Type B pancreatic cell (in vitro differentiated cells): ENCODE results near the gene TENM4. TPM values are rescaled to one million over a fixed set of nuclear protein-coding genes. Genes with fewer than 3 reads are reported as not detected.
A peak's percentile ranks its signal among the peaks of the same experiment; 100 is the strongest.

Source experiments
- DNase-seq: peaks from one replicate; pipeline ENCODE4 v3.0.0; 2021; ENCODE audit warnings: mixed read lengths; ENCODE audit not compliant: unreplicated experiment; ENCODE audit errors: extremely low spot score
- H3K27ac Mint-ChIP-seq: 2 replicates; pipeline ENCODE4 v1.8.0; 2021; ENCODE audit warnings: mild to moderate bottlenecking, mixed read lengths
- H3K27me3 Mint-ChIP-seq: 2 replicates; pipeline ENCODE4 v1.8.0; 2021; ENCODE audit warnings: mixed read lengths
- H3K36me3 Mint-ChIP-seq: 2 replicates; pipeline ENCODE4 v1.8.0; 2021; ENCODE audit warnings: mixed read lengths
- H3K4me1 Mint-ChIP-seq: one replicate; pipeline ENCODE4 v1.8.0; 2021; ENCODE audit warnings: mixed read lengths; ENCODE audit not compliant: unreplicated experiment
- H3K4me3 Mint-ChIP-seq: 2 replicates; pipeline ENCODE4 v1.8.0; 2021; ENCODE audit warnings: mild to moderate bottlenecking, mixed read lengths
- H3K9me3 Mint-ChIP-seq: 2 replicates; pipeline ENCODE4 v1.8.0; 2021; ENCODE audit warnings: mixed read lengths
- CTCF ChIP-seq: fragments of 200-600 bp; sonication (generic); conservative IDR thresholded peaks from 2 replicates; pipeline ENCODE4 v1.5.0; 2021; ENCODE audit warnings: antibody characterized with exemption, mild to moderate bottlenecking
- total RNA-seq: library from RNA; stranded (reverse); gene quantifications from 2 replicates; pipeline ENCODE4 v1.2.1, GENCODE V29; 2021; ENCODE audit warnings: low replicate concordance

Gene TENM4
- total RNA-seq, 1 donor from 2014 or later, result 156 TPM

GRCh38 chr11:79165908-79166307 lies 274.9 kb downstream of the TENM4 start:
- Mint-ChIP-seq H3K27ac (peak overlapping the region; percentile 76), H3K4me1 (peaks cover 18% of the 10 kb centered on the region), H3K9me3 (peaks cover 6% of the 10 kb centered on the region), H3K36me3 (peaks cover 10% of the 10 kb centered on the region), H3K27me3 (no peaks in the 10 kb centered on the region), H3K4me3 (peak overlapping the region; percentile 11)
- DNase-seq, result no peak
- no peak for TF ChIP-seq CTCF

GRCh38 chr11:79160791-79161403 lies 279.9 kb downstream of the TENM4 start:
- H3K27ac Mint-ChIP-seq, result no peak overlapping the region
- H3K27me3 Mint-ChIP-seq, result no peaks in the 10 kb centered on the region
- H3K4me1 Mint-ChIP-seq, result peaks cover 7% of the 10 kb centered on the region
- peaks cover 6% of the 10 kb centered on the region for H3K9me3 Mint-ChIP-seq
- no peak overlapping the region for H3K4me3 Mint-ChIP-seq
- DNase-seq, result no peak
- TF ChIP-seq CTCF, result peak; percentile 67
- peaks cover 14% of the 10 kb centered on the region for H3K36me3 Mint-ChIP-seq

- Mint-ChIP-seq H3K4me1 (peaks cover 7% of the 10 kb centered on the region), H3K36me3 (peaks cover 3% of the 10 kb centered on the region)
Observed at GRCh38 chr11:79159657-79160450, 281.0 kb downstream of the TENM4 start.

GRCh38 chr11:79157738-79158137 lies 283.1 kb downstream of the TENM4 start:
- Mint-ChIP-seq H3K27ac (no peak overlapping the region), H3K27me3 (no peaks in the 10 kb centered on the region), H3K4me1 (peaks cover 7% of the 10 kb centered on the region), H3K4me3 (no peak overlapping the region), H3K9me3 (no peaks in the 10 kb centered on the region), H3K36me3 (peaks cover 9% of the 10 kb centered on the region)
- no peak for TF ChIP-seq CTCF
- no peak for DNase-seq

More at GRCh38 chr11:79159657-79160450, 281.0 kb downstream of the TENM4 start:
- Mint-ChIP-seq H3K27ac (no peak overlapping the region), H3K4me3 (no peak overlapping the region), H3K27me3 (no peaks in the 10 kb centered on the region), H3K9me3 (no peaks in the 10 kb centered on the region)
- peak; percentile 56 for TF ChIP-seq CTCF
- DNase-seq, result no peak

GRCh38 chr11:79156031-79156430 lies 284.8 kb downstream of the TENM4 start:
- peaks cover 9% of the 10 kb centered on the region for H3K36me3 Mint-ChIP-seq
- no peak for DNase-seq
- TF ChIP-seq CTCF, result no peak
- H3K27me3 Mint-ChIP-seq, result no peaks in the 10 kb centered on the region
- peaks cover 7% of the 10 kb centered on the region for H3K4me1 Mint-ChIP-seq
- no peaks in the 10 kb centered on the region for H3K9me3 Mint-ChIP-seq
- no peak overlapping the region for H3K27ac Mint-ChIP-seq
- H3K4me3 Mint-ChIP-seq, result no peak overlapping the region
